ENCODE measurements around the gene HTR2B. TPM values are rescaled to one million over a fixed set of nuclear protein-coding genes. Genes with fewer than 3 reads are reported as not detected.

Gene HTR2B
- total RNA-seq, 1 experiment from 2014 or later, result not detected

GRCh38 chr2:231058761-231059550, 65.9 kb downstream of the HTR2B start:
- H3K9ac ChIP-seq (ENCODE audit: low read length), result 0 out of 2 replicates have a peak overlapping the region, but pooled peaks have one; percentile 94
- ChIA-PET RAD21 (ENCODE audit: low non-redundant PET in 1 of 2, low total read pairs in 2 of 2, uncharacterized antibody in 2 of 2, unreplicated experiment in 2 of 2) (no interaction called here), POLR2A (interaction anchor here (0.6 kb wide), 1 partner anchor 351 kb away, joined by 6 read pairs; no protein-coding TSS in a partner anchor)

More at GRCh38 chr2:231058761-231059550, 65.9 kb downstream of the HTR2B start:
- Histone ChIP-seq H3K4me3 (replicated peaks in 1 of 2; ENCODE audit: low read depth in 1 of 2, low read length in 2 of 2) (peak overlapping the region in 1 of 2 experiments; percentile 100; a peak in 2 of 4 replicates), H3K79me2 (ENCODE audit: insufficient read depth, low read length) (peaks cover 73% of the 10 kb centered on the region), H2AFZ (ENCODE audit: low read depth, low read length, poor library complexity, severe bottlenecking) (no peak overlapping the region), H3K4me1 (ENCODE audit: control insufficient read depth in 1 of 2, insufficient read depth in 2 of 2, low read length in 2 of 2) (peaks cover 15 to 29% of the 10 kb centered on the region in 2 experiments), H3K27me3 (ENCODE audit: insufficient read depth, low read length) (no peaks in the 10 kb centered on the region), H3K4me2 (ENCODE audit: low read length) (peak overlapping the region; percentile 89), H3K9me3 (ENCODE audit: control insufficient read depth in 1 of 2, insufficient read depth in 1 of 2, low read depth in 1 of 2, low read length in 2 of 2) (no peaks in the 10 kb centered on the region), H4K20me1 (ENCODE audit: insufficient read depth) (no peaks in the 10 kb centered on the region), H3K36me3 (ENCODE audit: control insufficient read depth in 1 of 2, insufficient read depth in 2 of 2, low read length in 2 of 2) (peaks cover 23 to 28% of the 10 kb centered on the region in 2 experiments), H3K9me2 (ENCODE audit: insufficient read depth) (no peaks in the 10 kb centered on the region), H3K27ac (ENCODE audit: low read depth, low read length) (no peak overlapping the region)
- no peak for DNase-seq (ENCODE audit: low read depth, low spot score)
- ATAC-seq, result no peak
- TF ChIP-seq EZH2phosphoT487 (IDR thresholded peaks at IDR 0.05; ENCODE audit: borderline replicate concordance), result no peak
- TF ChIP-seq RAD21 (IDR thresholded peaks at IDR 0.05; ENCODE audit: low read depth), result no peak
- no peak for TF ChIP-seq CBX3 (IDR thresholded peaks at IDR 0.05; ENCODE audit: low read depth)
- no peak for TF ChIP-seq EGR1 (IDR thresholded peaks at IDR 0.05; ENCODE audit: low read depth)
- no peak for TF ChIP-seq JUND (IDR thresholded peaks at IDR 0.05)
- no peak for TF ChIP-seq TCF7L2 (IDR thresholded peaks at IDR 0.05; ENCODE audit: borderline replicate concordance, extremely low read depth, insufficient read depth, insufficient read length)
- TF ChIP-seq ZFX (IDR thresholded peaks at IDR 0.05), result no peak
- TF ChIP-seq POLR2A (IDR thresholded peaks at IDR 0.05; ENCODE audit: borderline replicate concordance, extremely low read depth, insufficient read depth, insufficient read length), result no peak
- no peak for TF ChIP-seq ATF3 (IDR thresholded peaks at IDR 0.05)
- TF ChIP-seq FOSL1 (IDR thresholded peaks at IDR 0.05; ENCODE audit: low read depth), result no peak
- TF ChIP-seq ZBTB33 (IDR thresholded peaks at IDR 0.05; ENCODE audit: extremely low read depth, insufficient replicate concordance, low read length), result no peak
- TF ChIP-seq REST (IDR thresholded peaks at IDR 0.05; ENCODE audit: low read depth), result no peak
- no peak for TF ChIP-seq ELF1 (IDR thresholded peaks at IDR 0.05; ENCODE audit: borderline replicate concordance, low read depth)
- no peak for TF ChIP-seq YY1 (IDR thresholded peaks at IDR 0.05; ENCODE audit: extremely low read depth, insufficient replicate concordance, low read depth, low read length)
- no peak for TF ChIP-seq POLR2AphosphoS5 (IDR thresholded peaks at IDR 0.05; ENCODE audit: low read depth, low read length)
- TF ChIP-seq EZH2 (IDR thresholded peaks at IDR 0.05), result no peak
- no TSS peak for BruUV-seq (replicated peaks)
- intact Hi-C loops (cut with micrococcal nuclease), result no loop called here
- CTCF ChIA-PET, result interaction anchor here (1.2 kb wide), 1 partner anchor 235 kb away, joined by 4 read pairs; no protein-coding TSS in a partner anchor
